KMS-11 (cell line): Measurements from ENCODE around the gene MSL1.

Experiments used
- H2AFZ ChIP-seq: fragments of 200-600 bp; sonication (generic); 2 replicates; pipeline ENCODE4 v1.6.1; 2016; ENCODE audit warnings: antibody characterized with exemption, mixed run types, low read depth
- H3K27ac ChIP-seq: fragments of 200-600 bp; sonication (generic); 2 replicates; pipeline ENCODE4 v1.6.1; 2016; ENCODE audit warnings: mild to moderate bottlenecking, mixed run types
- H3K27me3 ChIP-seq: fragments of 200-600 bp; sonication (generic); 2 replicates; pipeline ENCODE4 v1.6.1; 2017; ENCODE audit warnings: mild to moderate bottlenecking, low read depth, mixed run types, moderate library complexity; ENCODE audit not compliant: insufficient read depth
- H3K36me3 ChIP-seq: fragments of 200-600 bp; sonication (generic); 2 replicates; pipeline ENCODE4 v1.6.1; 2017; ENCODE audit warnings: mild to moderate bottlenecking, mixed run types; ENCODE audit not compliant: insufficient read depth
- H3K4me1 ChIP-seq: fragments of 200-600 bp; sonication (generic); 2 replicates; pipeline ENCODE4 v1.6.1; 2016; ENCODE audit warnings: mild to moderate bottlenecking, low read depth, mixed run types; ENCODE audit not compliant: poor library complexity, severe bottlenecking
- H3K4me2 ChIP-seq: fragments of 200-600 bp; sonication (generic); 2 replicates; pipeline ENCODE4 v1.7.0; 2016; ENCODE audit warnings: mild to moderate bottlenecking, mixed run types
- H3K4me3 ChIP-seq: fragments of 200-600 bp; sonication (generic); IDR thresholded peaks from 2 replicates; pipeline ENCODE4 v1.6.1; 2017; ENCODE audit warnings: low read depth, low read length, mixed read lengths; ENCODE audit not compliant: insufficient read depth
- H3K79me2 ChIP-seq: fragments of 200-600 bp; sonication (generic); 2 replicates; pipeline ENCODE4 v1.6.1; 2016; ENCODE audit warnings: low read depth, mixed run types; ENCODE audit not compliant: insufficient read depth
- H3K9ac ChIP-seq: fragments of 200-600 bp; sonication (generic); 2 replicates; pipeline ENCODE4 v1.6.1; 2016; ENCODE audit warnings: mild to moderate bottlenecking, mixed run types
- H4K20me1 ChIP-seq: fragments of 200-600 bp; sonication (generic); 2 replicates; pipeline ENCODE4 v1.6.1; 2016; ENCODE audit warnings: mild to moderate bottlenecking, mixed run types; ENCODE audit not compliant: insufficient read depth
- TF ChIP-seq, protein P1 (sequence below): fragments of 200-600 bp; sonication (generic); conservative IDR thresholded peaks from 2 replicates; pipeline ENCODE4 v1.6.1; 2017; ENCODE audit warnings: low read depth, mild to moderate bottlenecking, antibody characterized with exemption, low read length, moderate library complexity, mixed read lengths

The MSL1 gene

DNA sequence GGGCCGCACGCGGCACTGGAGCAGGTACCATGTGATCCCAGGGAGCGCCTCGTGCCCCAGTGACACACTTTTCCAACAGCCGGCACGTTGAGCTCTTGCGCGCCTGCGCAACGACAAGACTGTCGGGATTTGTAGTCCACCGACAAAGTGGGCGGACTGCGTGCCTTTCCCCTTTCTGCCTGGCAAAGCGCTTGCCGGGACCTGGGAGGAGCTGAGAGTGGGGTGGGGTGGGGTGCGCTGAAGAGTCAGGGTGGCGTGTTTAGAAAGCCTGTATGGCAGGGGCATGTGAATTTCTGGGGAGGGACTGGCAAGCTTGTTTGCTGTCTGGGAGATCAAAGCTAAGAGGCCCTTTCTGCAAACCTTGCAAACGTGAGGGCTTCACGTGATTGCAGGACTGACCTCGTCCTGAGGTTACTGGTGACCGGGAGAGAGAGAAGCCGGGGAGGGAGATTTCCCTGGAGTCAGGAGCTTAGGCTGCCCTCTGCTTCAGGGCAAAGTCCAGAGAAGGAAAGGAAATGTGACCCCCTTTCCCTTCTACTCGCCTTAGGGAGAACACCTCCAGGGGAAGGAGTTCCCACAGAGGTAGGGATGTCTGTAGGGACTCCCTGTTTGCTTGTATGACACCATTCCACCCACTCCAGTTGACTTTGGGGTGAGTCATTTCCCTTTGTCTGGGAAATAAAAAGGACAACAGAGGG lies 21.0 kb upstream of the MSL1 start:
- H3K27me3 ChIP-seq = no peaks in the 10 kb centered on the region
- peak overlapping the region; percentile 64 for H3K9ac ChIP-seq
- TF ChIP-seq, protein P1, sequence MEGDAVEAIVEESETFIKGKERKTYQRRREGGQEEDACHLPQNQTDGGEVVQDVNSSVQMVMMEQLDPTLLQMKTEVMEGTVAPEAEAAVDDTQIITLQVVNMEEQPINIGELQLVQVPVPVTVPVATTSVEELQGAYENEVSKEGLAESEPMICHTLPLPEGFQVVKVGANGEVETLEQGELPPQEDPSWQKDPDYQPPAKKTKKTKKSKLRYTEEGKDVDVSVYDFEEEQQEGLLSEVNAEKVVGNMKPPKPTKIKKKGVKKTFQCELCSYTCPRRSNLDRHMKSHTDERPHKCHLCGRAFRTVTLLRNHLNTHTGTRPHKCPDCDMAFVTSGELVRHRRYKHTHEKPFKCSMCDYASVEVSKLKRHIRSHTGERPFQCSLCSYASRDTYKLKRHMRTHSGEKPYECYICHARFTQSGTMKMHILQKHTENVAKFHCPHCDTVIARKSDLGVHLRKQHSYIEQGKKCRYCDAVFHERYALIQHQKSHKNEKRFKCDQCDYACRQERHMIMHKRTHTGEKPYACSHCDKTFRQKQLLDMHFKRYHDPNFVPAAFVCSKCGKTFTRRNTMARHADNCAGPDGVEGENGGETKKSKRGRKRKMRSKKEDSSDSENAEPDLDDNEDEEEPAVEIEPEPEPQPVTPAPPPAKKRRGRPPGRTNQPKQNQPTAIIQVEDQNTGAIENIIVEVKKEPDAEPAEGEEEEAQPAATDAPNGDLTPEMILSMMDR = no peak
- peak overlapping the region; percentile 94 for H3K4me2 ChIP-seq
- no peaks in the 10 kb centered on the region for H3K36me3 ChIP-seq
- H3K4me3 ChIP-seq = no peak overlapping the region
- H3K79me2 ChIP-seq = peaks cover 5% of the 10 kb centered on the region; the same call in 1 of the 2 replicates
- peaks cover 73% of the 10 kb centered on the region for H3K4me1 ChIP-seq
- peak overlapping the region; percentile 52 for H3K27ac ChIP-seq
- no peaks in the 10 kb centered on the region for H4K20me1 ChIP-seq
- peak overlapping the region; percentile 38 for H2AFZ ChIP-seq

- H3K4me2 ChIP-seq = peak overlapping the region; percentile 94
- H3K36me3 ChIP-seq = no peaks in the 10 kb centered on the region
- TF ChIP-seq, protein P1 = no peak
- H3K4me1 ChIP-seq = peaks cover 67% of the 10 kb centered on the region
- no peak overlapping the region for H3K27ac ChIP-seq
- no peaks in the 10 kb centered on the region for H3K27me3 ChIP-seq
- H4K20me1 ChIP-seq = no peaks in the 10 kb centered on the region
- H2AFZ ChIP-seq = peak overlapping the region; percentile 38
- peaks cover 5% of the 10 kb centered on the region; the same call in 1 of the 2 replicates for H3K79me2 ChIP-seq
- H3K9ac ChIP-seq = no peak overlapping the region; the same call in 1 of the 2 replicates
- H3K4me3 ChIP-seq = no peak overlapping the region
These were observed 20.2 kb upstream of the MSL1 start for GRCh38 chr17:40101367-40102210.

DNA sequence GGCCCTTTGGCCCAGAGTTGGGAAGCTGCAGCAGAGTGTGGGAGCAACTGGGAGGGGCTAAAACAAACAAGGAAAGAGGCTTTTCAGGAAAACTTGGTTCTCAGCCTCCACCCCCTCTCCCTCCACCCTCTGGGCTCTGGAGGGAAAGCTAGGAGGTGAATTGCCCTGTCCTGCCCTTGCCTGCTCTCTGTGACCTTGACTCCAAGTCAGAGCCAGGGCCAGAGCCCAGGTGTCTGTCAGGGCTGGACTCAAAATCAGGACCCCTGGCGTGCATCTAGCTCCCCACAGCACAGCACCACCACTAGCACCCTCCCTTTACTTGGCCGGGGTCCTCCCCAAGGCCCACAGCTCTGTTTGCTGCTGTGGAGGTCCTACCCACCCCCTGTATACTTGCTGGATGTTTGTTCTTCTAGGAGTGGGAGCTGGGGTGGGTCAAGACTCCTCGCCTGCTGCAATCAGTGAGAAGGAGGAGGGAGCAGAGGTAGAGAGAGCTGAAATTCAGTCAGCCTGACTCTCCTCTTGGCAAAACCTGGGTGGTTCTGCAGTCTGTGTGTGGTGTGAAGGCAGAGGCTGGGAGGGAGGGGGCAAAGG lies 18.6 kb upstream of the MSL1 start:
- Histone ChIP-seq H3K27me3 (no peaks in the 10 kb centered on the region), H3K36me3 (no peaks in the 10 kb centered on the region), H2AFZ (peak overlapping the region; percentile 72), H4K20me1 (no peaks in the 10 kb centered on the region), H3K27ac (peak overlapping the region; percentile 73), H3K4me1 (peaks cover 58% of the 10 kb centered on the region), H3K79me2 (peaks cover under 1% of the 10 kb centered on the region; the same call in 1 of the 2 replicates), H3K4me3 (no peak overlapping the region), H3K9ac (peak overlapping the region; percentile 45; the same call in 1 of the 2 replicates), H3K4me2 (peak overlapping the region; percentile 73)
- TF ChIP-seq, protein P1 = no peak

DNA sequence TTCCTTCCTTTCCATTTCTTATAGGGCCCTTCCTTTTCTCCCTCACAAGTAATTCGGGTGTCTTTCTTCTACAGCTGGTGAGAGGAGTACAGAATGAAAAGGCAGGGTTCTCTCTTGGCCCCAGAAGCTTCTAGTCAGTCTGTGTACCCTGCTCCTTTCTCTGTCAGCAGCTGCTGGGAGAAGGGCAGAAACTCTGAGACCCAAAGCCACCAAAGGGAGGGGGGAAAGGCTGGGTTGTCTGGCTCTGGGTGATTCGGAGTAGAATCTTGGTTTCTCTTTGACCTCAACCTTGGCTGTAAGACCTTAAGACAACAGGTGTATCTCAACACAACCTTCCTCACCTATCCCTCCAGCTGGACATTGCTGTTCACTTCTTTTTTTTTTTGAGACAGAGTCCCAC lies 18.1 kb upstream of the MSL1 start:
- Histone ChIP-seq H3K9ac (peak overlapping the region; percentile 45; the same call in 1 of the 2 replicates), H3K4me2 (peak overlapping the region; percentile 73), H3K27ac (peak overlapping the region; percentile 73), H4K20me1 (no peaks in the 10 kb centered on the region), H3K36me3 (no peaks in the 10 kb centered on the region), H3K4me3 (no peak overlapping the region), H3K79me2 (no peaks in the 10 kb centered on the region; the same call in 1 of the 2 replicates), H3K27me3 (no peaks in the 10 kb centered on the region), H3K4me1 (peaks cover 53% of the 10 kb centered on the region), H2AFZ (peak overlapping the region; percentile 72)
- TF ChIP-seq, protein P1 = no peak
